GM19099 (cell line): ENCODE data around the gene ADGRV1.

Source experiments
- POLR2A ChIP-seq: IDR thresholded peaks from 3 replicates; pipeline ENCODE4 v1.6.1; 2011; ENCODE audit warnings: low read depth; ENCODE audit not compliant: insufficient read length; ENCODE audit errors: extremely low read depth

Gene ADGRV1

DNA sequence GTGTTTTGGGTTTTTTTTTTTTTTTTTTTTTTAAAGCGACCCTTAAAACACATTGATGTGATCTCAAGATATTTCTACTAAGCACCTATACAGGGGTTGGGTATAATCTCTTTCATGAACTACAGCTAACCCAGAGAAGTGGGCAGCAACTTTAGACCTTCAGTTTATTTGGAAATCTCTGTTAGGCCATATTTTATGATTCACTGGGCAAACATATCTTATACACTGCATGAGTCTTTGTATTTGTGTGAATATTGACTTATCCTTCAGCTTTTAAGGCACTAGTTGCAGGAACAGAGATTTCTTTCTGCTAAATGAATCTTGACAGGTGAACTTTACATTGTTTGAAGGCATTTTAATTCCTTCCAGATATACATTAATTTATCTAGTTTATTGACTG, 630.2 kb downstream of the ADGRV1 start:
- TF ChIP-seq POLR2A, result no peak

DNA sequence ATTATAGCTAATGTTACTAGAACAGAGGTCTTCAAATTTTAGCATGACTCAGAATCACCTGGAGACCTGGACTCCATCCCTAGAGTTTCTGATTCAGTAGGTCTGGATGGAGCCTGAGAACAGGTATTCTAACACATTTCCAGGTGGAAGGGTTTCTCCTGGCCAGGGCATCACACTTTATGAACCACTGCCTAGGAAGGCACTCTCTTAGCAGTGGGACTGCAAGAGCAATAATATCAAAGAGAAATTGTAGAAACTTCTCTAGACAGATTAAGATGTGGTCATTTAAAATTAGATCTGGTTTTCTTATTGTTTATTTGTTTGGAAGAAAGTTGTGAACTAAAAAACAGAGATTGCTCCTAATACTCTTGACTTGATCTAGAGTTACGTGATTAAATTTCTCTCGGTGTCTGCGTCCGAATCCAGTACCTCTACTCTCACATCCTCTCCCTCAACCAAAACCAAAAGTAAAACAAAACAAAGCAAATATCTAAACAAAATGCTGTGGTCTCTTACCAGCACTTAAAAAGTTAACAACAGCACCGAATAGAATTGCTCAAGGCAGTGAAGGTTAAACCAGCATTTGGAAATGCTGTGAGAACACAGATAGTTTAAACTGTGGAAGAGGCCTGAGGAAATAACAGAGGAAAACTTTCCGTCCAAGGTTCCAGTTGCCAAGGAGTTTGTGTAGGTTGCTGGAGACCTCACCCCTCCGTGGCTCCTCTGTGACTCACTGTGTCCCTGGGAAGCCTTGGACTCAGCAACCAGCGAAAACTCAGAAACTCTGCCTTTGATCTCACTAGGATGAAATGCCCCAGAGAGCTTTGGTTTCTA, 631.1 kb downstream of the ADGRV1 start:
- no peak for TF ChIP-seq POLR2A

DNA sequence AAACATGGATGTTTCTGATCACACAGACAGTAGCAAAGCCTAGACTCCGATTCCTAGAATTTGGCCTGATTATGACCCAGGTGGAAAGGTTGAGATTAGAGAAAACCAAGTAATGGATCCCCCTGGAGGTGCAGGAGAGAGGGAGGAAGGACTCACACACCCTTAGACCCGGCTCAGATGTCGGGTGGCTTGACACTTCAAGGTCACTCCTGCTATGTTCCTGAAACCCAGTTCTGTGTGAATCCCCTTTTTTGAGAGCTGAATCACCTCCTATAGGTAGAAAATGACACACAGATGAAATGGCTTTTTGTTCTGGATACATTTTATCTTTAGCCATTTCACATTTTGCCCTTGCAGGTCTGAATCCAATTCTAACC, 631.7 kb downstream of the ADGRV1 start:
- no peak for TF ChIP-seq POLR2A

DNA sequence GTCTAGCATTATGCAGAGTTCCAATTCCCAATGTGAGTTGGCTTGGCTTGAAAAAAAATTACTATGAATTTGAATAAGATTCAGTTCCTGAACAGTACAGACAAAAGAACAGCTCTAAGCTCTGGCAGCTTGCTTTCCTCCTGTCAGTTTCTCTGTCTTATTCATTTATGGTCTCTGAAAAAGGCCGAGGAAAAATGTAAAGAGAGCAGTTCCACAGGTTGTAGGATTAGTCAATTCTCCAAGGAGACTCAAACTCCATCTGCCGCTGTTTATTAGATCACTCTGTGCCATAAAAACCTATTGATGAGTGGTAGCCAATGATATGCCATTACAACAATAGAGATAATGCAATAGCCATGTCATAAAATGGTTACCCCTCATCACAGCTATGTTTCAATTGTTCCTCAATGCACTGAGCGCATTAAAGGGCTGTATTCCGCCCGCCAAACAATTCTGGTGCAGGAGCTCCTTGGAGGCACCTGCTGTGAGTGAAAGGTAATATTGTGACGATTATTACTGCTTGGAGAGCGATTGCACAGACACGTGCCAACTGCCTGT, 636.3 kb downstream of the ADGRV1 start:
- TF ChIP-seq POLR2A, result no peak

DNA sequence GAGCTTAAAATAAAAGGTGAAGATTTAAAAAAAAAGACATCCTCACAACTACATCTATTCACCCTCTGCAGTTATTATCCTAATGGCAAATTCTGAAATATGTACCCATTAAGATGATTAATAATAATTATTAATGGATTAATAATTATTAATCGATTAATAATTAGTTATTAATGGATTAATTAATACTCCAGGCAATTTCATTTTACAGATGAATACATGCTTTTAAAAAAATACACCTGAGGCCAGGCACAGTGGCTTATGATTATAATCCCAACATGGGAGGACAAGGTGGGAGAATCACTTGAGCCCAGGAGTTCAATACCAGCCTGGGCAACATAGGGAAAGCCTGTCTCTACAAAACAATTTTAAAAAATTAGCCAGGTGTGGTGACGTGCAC, 642.1 kb downstream of the ADGRV1 start:
- no peak for TF ChIP-seq POLR2A

DNA sequence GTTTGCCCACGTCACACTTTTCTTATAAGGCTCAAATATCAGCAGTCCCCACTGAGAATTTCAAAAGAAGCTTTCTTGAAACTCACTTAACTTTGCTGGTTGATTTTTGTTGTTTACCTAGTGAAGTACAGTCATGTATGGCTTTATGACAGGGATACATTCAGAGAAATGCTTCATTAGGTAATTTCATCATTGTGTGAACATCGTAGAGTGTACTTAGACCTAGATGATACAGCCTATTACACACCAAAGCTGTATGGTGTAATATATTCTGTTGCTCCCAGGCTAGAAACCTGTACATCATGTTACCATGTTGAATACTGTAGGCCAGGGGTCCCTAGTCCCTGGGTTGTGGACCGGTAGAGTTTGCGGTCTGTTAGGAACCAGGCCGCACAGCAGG, 647.5 kb downstream of the ADGRV1 start:
- TF ChIP-seq POLR2A, result no peak

DNA sequence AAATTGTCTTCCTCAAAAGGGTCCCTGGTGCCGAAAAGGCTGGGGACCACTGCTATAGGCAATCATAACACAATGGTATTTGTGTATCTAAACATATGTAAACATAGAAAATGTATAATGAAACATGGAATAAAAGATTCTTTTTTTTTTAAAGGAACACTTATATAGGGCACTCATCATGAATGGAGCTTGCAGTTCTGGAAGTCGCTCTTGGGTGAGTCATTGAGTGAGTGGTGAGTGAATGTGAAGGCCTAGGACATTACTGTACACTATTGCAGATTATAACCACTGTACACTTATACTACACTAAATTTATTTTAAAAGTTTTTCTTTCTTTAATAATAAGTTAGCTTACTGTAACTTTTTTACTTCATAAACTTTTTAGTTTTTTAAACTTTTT, 648.1 kb downstream of the ADGRV1 start:
- TF ChIP-seq POLR2A, result no peak

DNA sequence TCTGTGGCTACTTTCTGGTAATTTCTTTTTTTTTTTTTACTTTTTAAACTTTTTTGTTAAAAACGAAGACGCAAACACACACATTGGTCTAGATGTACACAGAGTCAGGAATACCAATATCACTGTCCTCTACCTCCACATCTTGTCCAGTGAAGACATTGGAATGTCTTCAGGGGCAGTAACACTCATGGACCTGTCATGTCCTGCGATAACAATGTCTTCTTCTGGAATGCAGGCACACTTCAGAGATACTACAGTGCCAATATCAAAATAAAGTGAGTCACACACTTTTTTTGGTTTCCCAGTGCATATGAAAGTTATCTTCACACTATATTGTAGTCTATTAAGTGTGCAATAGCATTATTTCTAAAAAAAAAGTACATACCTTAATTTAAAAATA, 648.7 kb downstream of the ADGRV1 start:
- TF ChIP-seq POLR2A, result no peak

DNA sequence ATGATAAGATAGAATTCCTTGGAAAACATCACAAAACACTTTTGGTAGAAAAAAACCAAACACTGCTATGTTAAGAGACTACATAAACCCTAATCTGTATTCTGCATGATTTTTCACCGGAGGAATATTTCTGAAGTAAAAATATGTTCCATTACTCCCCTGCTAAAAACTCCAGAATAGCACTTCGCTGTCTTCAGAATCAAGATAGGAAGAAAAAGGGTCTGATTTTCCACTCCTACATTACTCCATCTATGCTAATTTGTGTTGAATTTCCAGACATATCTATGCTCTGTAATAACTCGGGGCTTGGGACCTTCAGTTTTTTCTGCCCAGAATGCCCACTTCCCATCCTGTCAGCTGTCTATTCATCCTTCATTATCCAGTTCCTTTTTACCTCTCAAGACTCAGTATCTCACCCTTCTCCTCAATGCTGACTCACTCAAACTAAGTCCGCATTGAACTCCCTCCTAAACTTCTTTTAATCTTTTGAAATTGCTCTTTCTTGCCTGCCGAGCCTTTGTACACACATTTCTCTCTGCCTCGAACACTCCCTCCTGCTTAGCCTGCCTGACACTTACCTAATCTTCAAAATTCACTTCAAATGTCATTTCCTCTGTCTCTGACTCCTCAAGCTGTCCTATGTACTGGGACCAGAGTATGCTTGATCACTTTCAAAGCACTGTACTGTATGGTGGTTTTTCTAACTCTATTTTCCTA, 653.6 kb downstream of the ADGRV1 start:
- no peak for TF ChIP-seq POLR2A

DNA sequence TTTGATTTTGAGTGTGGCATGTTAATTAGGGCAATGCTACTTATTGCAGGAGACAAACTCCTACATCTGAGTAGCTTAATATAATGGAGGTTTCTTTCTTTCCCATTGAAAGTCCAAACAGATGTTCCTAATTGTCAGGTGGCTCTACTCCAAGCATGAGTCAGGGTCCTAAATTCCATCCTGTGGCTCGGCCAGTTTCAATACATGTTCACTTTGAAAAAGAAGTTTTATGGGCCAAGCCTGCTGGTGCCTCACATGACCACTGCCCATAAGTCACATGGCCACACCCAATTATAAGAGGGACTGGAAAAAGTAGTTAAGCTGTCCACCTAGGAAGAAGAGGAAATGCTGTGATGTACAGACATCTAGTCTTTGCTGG, 654.1 kb downstream of the ADGRV1 start:
- no peak for TF ChIP-seq POLR2A
